K562 (cell line): ENCODE data around the gene ACP6. TPM values are rescaled to one million over a fixed set of nuclear protein-coding genes. Genes with fewer than 3 reads are reported as not detected.

Experiments
- CBFA2T3 ChIP-seq: fragments of 450-650 bp; IDR thresholded peaks from 2 replicates; pipeline ENCODE4 v1.6.1; 2017
- CREM ChIP-seq: IDR thresholded peaks from 2 replicates; pipeline ENCODE4 v1.6.1; 2014; ENCODE audit warnings: antibody characterized with exemption, low read depth
- ETV6 ChIP-seq, 3 experiments: fragments of 150-350 bp in 1 of 3; sonication (generic) in 1 of 3; formaldehyde crosslinking in 1 of 3; IDR thresholded peaks; 2 replicates each; pipeline versions ENCODE4 v1.6.1 to v1.8.0; 2014 to 2022; ENCODE audit warnings: borderline replicate concordance in 2 of 3, low read depth in 2 of 3, antibody characterized with exemption in 1 of 3, low read length in 1 of 3, mild to moderate bottlenecking in 1 of 3, missing genetic modification reagents in 1 of 3
- GABPB1 ChIP-seq: sonication (generic); formaldehyde crosslinking; IDR thresholded peaks from 2 replicates; pipeline ENCODE4 v1.8.0; 2022; ENCODE audit warnings: mild to moderate bottlenecking, missing genetic modification reagents
- MCM2 ChIP-seq: fragments of 450-650 bp; IDR thresholded peaks from 2 replicates; pipeline ENCODE4 v1.6.1; 2017; ENCODE audit warnings: low read depth, mild to moderate bottlenecking
- NR2C2 ChIP-seq, 2 experiments: fragments of 200-800 bp in 1 of 2; sonication (Bioruptor generic) in 1 of 2; sonication (generic) in 1 of 2; formaldehyde crosslinking in 1 of 2; IDR thresholded peaks; 2 replicates each; pipeline versions ENCODE4 v1.6.1 to v1.8.0; 2016 to 2022; ENCODE audit warnings: mild to moderate bottlenecking in 1 of 2, missing compliant biosample characterization in 1 of 2, missing genetic modification characterization in 1 of 2, missing genetic modification reagents in 1 of 2
- SOX6 ChIP-seq: fragments of 450-650 bp; IDR thresholded peaks from 2 replicates; pipeline ENCODE4 v1.6.1; 2014; ENCODE audit warnings: mild to moderate bottlenecking
- TRIM24 ChIP-seq, 2 experiments: fragments of 450-650 bp; IDR thresholded peaks; 2 replicates each; pipeline ENCODE4 v1.6.1; 2016
- ZNF324 ChIP-seq: fragments of 250-450 bp; sonication (Bioruptor Pico); IDR thresholded peaks from 2 replicates; pipeline ENCODE4 v1.4.0; 2020; ENCODE audit warnings: mild to moderate bottlenecking
- ZNF445 ChIP-seq: fragments of 250-450 bp; sonication (Bioruptor Pico); IDR thresholded peaks from 2 replicates; pipeline ENCODE4 v1.4.0; 2020; ENCODE audit warnings: low read depth, mild to moderate bottlenecking, moderate library complexity
- ZNF75A ChIP-seq: fragments of 450-650 bp; formaldehyde crosslinking; IDR thresholded peaks from 2 replicates; pipeline ENCODE4 v1.4.0; 2020; ENCODE audit warnings: mild to moderate bottlenecking
- polyA plus RNA-seq, 8 experiments: library from polyadenylated mRNA; depleted of rRNA in 4 of 8; stranded (reverse) in 5 of 8; unstranded in 3 of 8; fragments of >200 nt; fragmentation: Nextera tagmentation in 2 of 8; fragmentation: Illumina TruSeq in 1 of 8; extraction: Ambion mirVana in 2 of 8; extraction: Trizol in 1 of 8; gene quantifications; 2 replicates each; pipeline versions ENCODE4 v1.2.1 to v1.2.3, GENCODE V29; 2011 to 2014; ENCODE audit warnings: inconsistent platforms in 1 of 8, missing spikeins in 1 of 8
- total RNA-seq, 7 experiments: library from RNA; depleted of rRNA in 6 of 7; stranded (reverse); fragments of >200 nt in 6 of 7; fragmentation: Illumina TruSeq in 2 of 7; extraction: Trizol in 2 of 7; gene quantifications; 2 replicates each; pipeline versions ENCODE4 v1.2.1 to v1.2.3, GENCODE V29; 2011 to 2021; ENCODE audit warnings: low replicate concordance in 1 of 7
- TF ChIP-seq, protein P1 (sequence below): fragments of 450-650 bp; formaldehyde crosslinking; IDR thresholded peaks from 2 replicates; pipeline ENCODE4 v1.4.0; 2022; ENCODE audit warnings: mild to moderate bottlenecking, moderate library complexity
- TF ChIP-seq, protein P2 (sequence below): IDR thresholded peaks from 3 replicates; pipeline ENCODE4 v1.6.1; 2011; ENCODE audit warnings: borderline replicate concordance, mild to moderate bottlenecking; ENCODE audit not compliant: insufficient read length, insufficient read depth
- TF ChIP-seq, protein P3 (sequence below), 3 experiments: fragments of 200-800 bp in 1 of 3; fragments of 250-450 bp in 1 of 3; fragments of 450-650 bp in 1 of 3; sonication (Bioruptor Pico) in 1 of 3; sonication (Bioruptor generic) in 1 of 3; formaldehyde crosslinking in 1 of 3; IDR thresholded peaks; 2 replicates each; pipeline versions ENCODE4 v1.6.1 to v1.8.0; 2016 to 2022; ENCODE audit warnings: mild to moderate bottlenecking in 2 of 3, missing genetic modification characterization in 2 of 3, missing compliant biosample characterization in 1 of 3, moderate library complexity in 1 of 3
- TF ChIP-seq, protein P4 (sequence below): fragments of 250-450 bp; sonication (Bioruptor Pico); IDR thresholded peaks from 2 replicates; pipeline ENCODE4 v1.5.0; 2020; ENCODE audit warnings: mild to moderate bottlenecking, borderline replicate concordance

The ACP6 gene
- total and polyA plus RNA-seq, 9 of the 15 experiments (the other 6 are each of a cell fraction or from before 2014, with no cell fraction given): 0.05 to 1.4 (median 0.49) TPM

DNA sequence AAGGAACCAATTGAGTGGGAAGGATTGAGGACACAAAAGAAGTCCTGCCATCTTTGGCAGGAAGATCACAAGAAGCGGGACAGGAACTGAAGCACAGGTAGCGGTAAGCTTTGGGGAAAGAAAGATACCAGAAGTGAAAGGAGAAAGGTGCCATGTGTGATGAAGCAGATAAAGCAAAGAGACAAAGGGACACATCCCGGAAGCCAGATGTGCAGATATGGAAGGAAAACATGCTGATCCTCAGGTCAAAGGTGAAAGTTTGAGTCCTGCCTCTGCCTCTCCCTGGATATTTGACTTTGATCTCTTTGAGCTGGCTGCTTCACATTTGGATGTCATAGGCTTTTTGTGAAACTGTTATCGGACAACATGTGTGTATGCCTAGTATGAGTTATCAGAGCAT, 34.0 kb downstream of the ACP6 start (continued):
- TF ChIP-seq, protein P1, sequence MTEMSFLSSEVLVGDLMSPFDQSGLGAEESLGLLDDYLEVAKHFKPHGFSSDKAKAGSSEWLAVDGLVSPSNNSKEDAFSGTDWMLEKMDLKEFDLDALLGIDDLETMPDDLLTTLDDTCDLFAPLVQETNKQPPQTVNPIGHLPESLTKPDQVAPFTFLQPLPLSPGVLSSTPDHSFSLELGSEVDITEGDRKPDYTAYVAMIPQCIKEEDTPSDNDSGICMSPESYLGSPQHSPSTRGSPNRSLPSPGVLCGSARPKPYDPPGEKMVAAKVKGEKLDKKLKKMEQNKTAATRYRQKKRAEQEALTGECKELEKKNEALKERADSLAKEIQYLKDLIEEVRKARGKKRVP (CRISPR knock-in tag): no peak
- TF ChIP-seq ZNF75A (CRISPR knock-in tag): no peak
- TF ChIP-seq, protein P2, sequence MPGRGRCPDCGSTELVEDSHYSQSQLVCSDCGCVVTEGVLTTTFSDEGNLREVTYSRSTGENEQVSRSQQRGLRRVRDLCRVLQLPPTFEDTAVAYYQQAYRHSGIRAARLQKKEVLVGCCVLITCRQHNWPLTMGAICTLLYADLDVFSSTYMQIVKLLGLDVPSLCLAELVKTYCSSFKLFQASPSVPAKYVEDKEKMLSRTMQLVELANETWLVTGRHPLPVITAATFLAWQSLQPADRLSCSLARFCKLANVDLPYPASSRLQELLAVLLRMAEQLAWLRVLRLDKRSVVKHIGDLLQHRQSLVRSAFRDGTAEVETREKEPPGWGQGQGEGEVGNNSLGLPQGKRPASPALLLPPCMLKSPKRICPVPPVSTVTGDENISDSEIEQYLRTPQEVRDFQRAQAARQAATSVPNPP: no peak
- TF ChIP-seq, protein P3, sequence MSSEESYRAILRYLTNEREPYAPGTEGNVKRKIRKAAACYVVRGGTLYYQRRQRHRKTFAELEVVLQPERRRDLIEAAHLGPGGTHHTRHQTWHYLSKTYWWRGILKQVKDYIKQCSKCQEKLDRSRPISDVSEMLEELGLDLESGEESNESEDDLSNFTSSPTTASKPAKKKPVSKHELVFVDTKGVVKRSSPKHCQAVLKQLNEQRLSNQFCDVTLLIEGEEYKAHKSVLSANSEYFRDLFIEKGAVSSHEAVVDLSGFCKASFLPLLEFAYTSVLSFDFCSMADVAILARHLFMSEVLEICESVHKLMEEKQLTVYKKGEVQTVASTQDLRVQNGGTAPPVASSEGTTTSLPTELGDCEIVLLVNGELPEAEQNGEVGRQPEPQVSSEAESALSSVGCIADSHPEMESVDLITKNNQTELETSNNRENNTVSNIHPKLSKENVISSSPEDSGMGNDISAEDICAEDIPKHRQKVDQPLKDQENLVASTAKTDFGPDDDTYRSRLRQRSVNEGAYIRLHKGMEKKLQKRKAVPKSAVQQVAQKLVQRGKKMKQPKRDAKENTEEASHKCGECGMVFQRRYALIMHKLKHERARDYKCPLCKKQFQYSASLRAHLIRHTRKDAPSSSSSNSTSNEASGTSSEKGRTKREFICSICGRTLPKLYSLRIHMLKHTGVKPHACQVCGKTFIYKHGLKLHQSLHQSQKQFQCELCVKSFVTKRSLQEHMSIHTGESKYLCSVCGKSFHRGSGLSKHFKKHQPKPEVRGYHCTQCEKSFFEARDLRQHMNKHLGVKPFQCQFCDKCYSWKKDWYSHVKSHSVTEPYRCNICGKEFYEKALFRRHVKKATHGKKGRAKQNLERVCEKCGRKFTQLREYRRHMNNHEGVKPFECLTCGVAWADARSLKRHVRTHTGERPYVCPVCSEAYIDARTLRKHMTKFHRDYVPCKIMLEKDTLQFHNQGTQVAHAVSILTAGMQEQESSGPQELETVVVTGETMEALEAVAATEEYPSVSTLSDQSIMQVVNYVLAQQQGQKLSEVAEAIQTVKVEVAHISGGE (CRISPR knock-in tag; IDR thresholded peaks at IDR 0.05): no peak
- no peak for TF ChIP-seq CREM
- TF ChIP-seq CBFA2T3: peak; percentile 18; the same call in 1 of the 2 replicates
- no peak for TF ChIP-seq TRIM24 (IDR thresholded peaks at IDR 0.05)
- no peak for TF ChIP-seq ETV6 (IDR thresholded peaks at IDR 0.05; ENCODE audit: borderline replicate concordance in 1 of 2, low read depth in 2 of 2, low read length in 1 of 2)
- TF ChIP-seq ETV6 (CRISPR knock-in tag; IDR thresholded peaks at IDR 0.05; ENCODE audit: borderline replicate concordance): no peak
- TF ChIP-seq SOX6: no peak
- no peak for TF ChIP-seq GABPB1 (CRISPR knock-in tag)
- TF ChIP-seq MCM2: no peak
- no peak for TF ChIP-seq ZNF324 (CRISPR knock-in tag)
- no peak for TF ChIP-seq NR2C2 (CRISPR knock-in tag; IDR thresholded peaks at IDR 0.05)
- TF ChIP-seq NR2C2 (tag; IDR thresholded peaks at IDR 0.05): peak; percentile 64
- TF ChIP-seq ZNF445: no peak
- TF ChIP-seq, protein P4, sequence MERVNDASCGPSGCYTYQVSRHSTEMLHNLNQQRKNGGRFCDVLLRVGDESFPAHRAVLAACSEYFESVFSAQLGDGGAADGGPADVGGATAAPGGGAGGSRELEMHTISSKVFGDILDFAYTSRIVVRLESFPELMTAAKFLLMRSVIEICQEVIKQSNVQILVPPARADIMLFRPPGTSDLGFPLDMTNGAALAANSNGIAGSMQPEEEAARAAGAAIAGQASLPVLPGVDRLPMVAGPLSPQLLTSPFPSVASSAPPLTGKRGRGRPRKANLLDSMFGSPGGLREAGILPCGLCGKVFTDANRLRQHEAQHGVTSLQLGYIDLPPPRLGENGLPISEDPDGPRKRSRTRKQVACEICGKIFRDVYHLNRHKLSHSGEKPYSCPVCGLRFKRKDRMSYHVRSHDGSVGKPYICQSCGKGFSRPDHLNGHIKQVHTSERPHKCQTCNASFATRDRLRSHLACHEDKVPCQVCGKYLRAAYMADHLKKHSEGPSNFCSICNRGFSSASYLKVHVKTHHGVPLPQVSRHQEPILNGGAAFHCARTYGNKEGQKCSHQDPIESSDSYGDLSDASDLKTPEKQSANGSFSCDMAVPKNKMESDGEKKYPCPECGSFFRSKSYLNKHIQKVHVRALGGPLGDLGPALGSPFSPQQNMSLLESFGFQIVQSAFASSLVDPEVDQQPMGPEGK (CRISPR knock-in tag): no peak
